Measurements from ENCODE around the gene OSBPL3.

DNA sequence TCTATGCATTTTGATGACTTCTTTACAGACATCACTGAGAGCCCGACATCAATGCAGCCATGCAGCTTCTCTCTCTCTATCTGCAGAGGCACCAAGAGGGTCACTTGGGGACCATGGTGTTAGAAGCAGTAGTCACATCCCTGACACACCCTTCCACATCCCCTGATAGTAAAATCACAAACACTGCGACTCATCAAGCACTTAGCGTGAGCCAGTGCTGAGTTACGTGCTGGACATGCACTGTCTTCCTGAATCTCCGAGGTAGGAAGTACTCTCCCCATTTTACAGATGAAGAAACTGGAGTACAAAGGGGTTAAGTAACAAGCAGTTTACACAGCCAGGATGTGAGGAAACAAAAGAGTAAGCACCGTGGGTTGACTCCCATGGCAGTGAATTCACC, 109.2 kb downstream of the OSBPL3 start:
- TF ChIP-seq, protein P1, sequence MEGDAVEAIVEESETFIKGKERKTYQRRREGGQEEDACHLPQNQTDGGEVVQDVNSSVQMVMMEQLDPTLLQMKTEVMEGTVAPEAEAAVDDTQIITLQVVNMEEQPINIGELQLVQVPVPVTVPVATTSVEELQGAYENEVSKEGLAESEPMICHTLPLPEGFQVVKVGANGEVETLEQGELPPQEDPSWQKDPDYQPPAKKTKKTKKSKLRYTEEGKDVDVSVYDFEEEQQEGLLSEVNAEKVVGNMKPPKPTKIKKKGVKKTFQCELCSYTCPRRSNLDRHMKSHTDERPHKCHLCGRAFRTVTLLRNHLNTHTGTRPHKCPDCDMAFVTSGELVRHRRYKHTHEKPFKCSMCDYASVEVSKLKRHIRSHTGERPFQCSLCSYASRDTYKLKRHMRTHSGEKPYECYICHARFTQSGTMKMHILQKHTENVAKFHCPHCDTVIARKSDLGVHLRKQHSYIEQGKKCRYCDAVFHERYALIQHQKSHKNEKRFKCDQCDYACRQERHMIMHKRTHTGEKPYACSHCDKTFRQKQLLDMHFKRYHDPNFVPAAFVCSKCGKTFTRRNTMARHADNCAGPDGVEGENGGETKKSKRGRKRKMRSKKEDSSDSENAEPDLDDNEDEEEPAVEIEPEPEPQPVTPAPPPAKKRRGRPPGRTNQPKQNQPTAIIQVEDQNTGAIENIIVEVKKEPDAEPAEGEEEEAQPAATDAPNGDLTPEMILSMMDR (IDR thresholded peaks at IDR 0.05; ENCODE audit: insufficient read depth, low read length, poor library complexity, severe bottlenecking) = no peak
- TF ChIP-seq EZH2phosphoT487 (conservative IDR thresholded peaks at IDR 0.05; ENCODE audit: low read length) = no peak
